Measurements from ENCODE around the gene FBXW8.

FBXW8 gene

GRCh38 chr12:116996093-116996492, 85.3 kb downstream of the FBXW8 start:
- no peak for DNase-seq (ENCODE audit: low spot score)

DNA sequence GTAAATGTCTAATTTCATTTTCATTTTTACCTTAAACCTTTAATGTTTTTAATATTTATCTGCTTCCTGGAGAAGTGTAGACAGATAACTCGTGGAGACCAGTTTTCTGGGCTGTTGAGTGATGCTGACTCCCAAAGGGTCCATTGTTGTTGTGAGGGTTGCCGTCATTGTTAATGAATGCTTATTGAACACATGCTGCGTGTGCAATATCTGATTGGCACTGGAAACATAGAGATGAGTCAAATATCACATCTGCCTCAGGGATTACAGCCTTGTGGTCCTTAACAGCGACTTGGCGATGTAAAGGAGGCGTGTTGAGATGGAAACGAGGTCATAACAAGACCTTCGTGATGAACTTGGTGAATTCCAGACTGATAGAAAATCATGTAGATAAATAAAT, 85.9 kb downstream of the FBXW8 start:
- no peak for DNase-seq (ENCODE audit: low spot score)

- DNase-seq (ENCODE audit: low spot score) = no peak
Measured at GRCh38 chr12:116999066-116999465, 88.3 kb downstream of the FBXW8 start.

DNA sequence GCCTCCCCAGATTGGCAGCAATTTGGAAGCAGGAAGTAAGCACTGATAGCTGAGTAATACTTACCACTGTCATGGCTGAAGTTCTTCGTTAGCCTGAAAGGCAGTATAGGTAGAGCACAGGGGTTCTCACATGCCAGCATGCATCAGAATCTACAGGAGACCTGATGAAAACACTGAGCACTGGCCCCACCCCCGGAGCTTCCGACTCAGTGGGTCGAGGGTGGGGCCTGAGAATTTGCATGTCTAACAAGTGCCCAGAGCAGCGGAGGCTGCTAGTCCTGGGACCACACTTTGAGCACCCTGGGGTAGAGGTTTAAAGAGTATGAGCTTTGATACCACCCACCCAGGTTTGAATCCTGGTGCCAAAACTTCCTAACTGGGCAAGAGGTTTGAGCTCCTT, 89.6 kb downstream of the FBXW8 start:
- no peak for DNase-seq (ENCODE audit: low spot score)

DNA sequence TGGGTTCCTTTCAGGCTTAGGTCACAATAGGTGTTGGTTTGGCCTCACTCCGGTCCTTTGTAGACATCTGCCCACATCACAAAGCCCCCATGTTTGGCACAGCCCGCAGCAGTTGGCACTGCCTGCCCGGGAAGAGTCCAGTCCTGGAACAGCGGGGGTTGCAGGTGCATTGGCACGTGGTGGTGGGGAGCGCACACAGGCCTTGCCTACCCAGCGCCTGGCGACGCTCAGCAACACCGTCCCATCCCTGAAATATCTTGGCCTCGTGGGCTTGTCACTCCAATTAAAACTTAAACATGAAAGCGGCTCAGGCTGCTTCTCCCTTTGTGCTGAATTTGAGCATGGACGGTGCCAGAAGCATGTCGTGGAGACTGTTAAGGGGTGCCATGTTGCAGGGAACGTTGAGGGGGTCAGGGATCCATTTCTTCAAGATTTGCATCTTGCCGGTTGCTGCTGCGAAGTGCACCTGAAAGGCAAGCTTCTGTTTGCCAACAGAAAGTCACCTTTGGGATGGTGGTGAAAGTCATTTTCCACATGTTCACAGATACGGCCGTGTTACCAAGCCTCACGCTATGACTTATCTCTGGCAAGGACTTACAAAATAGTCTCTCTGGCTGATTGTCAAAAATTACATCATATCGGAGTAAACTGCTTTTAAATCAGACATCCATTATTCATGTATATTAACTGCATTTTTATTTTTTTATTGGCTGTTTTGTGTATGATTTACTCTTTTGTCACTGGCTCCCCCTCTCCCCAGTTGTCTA, 91.5 kb downstream of the FBXW8 start:
- DNase-seq (ENCODE audit: low spot score) = no peak

DNA sequence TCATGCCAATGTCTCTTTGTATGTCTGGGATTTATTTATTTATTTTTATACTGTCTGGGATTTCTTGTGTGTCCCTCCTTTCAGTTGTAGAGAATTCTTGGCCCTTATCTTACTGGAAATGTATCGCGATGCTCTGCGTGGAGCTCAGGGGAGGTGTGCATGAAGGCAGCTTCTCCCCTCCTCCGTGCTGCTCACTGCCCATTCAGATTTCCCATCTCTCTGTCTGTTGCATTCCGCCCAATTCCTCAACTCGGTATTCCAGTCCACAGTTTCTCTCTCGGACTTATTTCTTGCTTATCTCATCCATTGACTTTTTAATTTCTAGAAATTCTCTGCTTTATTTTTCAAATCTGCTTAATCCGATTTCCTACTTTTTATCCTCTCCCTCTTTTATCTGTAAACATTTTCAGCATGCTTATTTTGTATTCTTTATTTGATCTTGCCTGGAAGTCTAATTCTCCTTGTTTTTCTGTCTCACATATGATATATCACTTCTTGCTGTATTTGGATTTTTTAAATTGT, 93.2 kb downstream of the FBXW8 start:
- DNase-seq (ENCODE audit: low spot score) = no peak

DNA sequence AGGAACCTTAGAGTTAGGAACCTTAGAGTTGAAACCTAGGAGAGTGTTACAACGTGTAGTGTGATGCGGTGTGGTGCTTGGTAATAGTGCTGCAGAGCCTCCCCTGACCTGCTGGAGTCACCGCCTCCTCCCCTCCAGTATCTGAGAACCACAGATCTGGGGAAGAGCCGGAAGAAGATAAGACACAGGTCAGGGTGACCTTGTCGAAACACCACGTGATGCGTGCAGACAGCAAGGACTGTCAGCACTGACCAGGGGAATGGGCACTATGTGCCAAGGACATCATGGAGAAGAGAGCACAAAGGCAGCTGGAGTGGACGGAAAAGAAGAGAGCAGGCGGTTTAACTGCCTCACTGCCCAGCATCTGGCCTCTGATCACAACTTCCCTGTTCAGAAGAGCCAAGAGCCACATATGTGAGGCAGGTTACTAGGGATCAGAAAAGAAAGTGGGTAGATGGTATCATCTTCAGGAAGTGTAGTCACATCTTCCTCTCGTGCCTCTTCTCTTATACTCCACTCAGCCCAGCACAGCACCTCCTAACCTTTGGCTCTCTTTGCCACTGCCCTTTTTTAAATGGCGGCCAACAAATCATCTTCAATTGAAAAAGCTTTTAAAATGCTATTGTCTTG, 94.8 kb downstream of the FBXW8 start:
- DNase-seq (ENCODE audit: low spot score) = no peak

DNA sequence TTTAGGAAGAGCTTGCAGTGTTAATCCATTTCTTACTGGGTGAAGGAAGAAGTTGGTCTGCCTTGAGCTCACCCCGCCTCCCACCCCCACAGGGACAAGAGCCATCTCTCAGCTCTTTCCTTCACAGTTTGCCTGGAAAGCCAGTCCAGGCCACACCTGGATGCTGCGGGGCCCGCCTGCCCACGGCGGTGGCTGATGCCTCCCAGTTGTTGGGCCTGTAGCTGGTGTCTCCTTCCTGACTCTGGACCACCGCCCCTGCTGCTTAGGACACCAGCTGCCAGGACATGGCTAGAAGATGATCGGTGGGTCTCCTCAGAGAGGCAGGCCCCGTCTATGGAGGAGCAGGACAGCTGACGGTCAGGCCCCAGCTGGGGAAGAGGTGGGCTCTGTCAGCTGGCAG, 95.6 kb downstream of the FBXW8 start:
- no peak for DNase-seq (ENCODE audit: low spot score)

DNA sequence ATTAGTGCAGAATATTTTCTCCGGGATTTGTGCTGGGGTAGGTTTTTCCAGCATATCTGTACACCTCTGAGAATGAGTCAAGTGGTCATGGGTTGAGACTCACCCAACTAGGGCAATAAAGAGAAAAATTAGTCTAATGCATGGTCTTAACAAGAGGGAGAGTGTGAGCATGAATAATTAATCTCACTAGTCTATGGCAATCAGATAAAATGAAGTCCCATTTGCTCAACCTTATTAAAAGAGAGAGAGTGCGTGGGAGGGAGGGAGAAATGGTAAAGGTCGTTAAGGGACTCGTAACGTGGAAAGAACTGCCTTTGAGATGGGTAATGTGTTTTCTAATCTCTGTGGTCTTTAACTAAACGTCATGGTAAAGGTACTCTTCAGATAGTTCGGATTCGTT, 96.8 kb downstream of the FBXW8 start:
- no peak for DNase-seq (ENCODE audit: low spot score)

GRCh38 chr12:117009759-117010158, 99.0 kb downstream of the FBXW8 start:
- no peak for DNase-seq (ENCODE audit: low spot score)

GRCh38 chr12:117010693-117011451, 100.1 kb downstream of the FBXW8 start:
- DNase-seq (ENCODE audit: low spot score) = no peak

- DNase-seq (ENCODE audit: low spot score) = peak; percentile 59
Measured at GRCh38 chr12:117011988-117012805, 101.4 kb downstream of the FBXW8 start.

DNA sequence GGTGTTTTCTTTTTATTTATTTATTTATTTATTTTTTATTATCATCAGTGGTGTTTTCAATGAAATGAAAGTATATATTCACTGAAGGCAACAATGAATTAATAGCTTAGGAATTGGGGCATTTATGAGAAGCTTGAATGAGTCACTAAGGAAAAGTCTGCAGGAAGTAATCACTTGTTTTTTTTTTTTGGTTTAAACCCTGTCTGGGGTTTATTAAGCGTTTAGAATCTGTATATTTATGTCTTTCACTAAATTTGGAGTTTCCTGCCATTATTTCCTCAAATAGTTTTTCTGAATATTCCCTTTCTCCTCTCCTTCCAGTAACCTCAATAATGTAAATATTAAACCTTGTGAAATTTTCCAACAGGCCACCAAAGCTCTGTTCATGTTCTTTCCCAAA, 103.0 kb downstream of the FBXW8 start:
- no peak for DNase-seq (ENCODE audit: low spot score)

DNA sequence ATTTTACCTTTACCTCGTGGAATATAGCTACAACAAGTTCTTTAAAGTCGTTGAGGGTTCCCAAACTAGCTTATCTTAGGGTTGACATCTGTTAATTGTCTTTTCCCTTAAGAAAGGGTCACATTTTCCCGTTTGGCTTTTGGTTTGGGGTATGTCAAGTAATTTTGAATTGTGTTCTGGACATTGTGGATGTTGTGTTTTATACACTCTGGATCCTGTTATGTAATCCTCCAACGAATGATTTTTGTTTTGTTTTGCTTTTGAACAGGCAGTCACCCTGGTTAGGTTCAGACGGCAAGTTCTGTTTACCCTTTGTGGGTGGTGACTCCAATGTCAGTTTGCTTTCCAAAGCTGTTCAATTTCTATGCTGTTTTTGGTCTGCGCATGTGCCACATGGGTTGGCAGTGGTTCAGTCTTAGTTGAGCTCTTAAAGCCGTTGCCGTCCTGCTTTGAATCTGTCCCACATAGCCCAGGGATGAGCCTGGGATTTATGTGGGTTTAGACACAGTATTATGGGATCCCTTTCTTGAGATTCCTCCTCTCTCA, 103.7 kb downstream of the FBXW8 start:
- DNase-seq (ENCODE audit: low spot score) = no peak

DNA sequence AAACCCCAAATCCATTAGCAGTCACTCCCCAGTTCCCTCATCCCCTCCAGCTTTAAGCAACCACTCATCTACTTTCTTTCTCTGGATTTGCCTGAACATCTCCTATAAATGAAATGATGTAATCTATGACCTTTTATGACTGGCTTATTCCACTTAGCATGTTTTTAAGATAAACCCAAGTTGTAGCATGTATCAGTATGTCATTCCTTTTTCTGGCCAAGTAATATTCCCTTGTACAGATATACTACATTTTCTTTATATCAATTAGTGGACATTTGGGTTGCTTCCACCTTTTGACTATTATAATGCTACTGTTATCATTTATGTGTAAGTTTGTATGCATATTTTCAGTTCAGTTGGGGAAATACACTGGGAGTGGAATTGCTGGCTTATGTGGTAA, 105.1 kb downstream of the FBXW8 start:
- no peak for DNase-seq (ENCODE audit: low spot score)

- no peak for DNase-seq (ENCODE audit: low spot score)
Measured at GRCh38 chr12:117017807-117018206, 107.1 kb downstream of the FBXW8 start.

DNA sequence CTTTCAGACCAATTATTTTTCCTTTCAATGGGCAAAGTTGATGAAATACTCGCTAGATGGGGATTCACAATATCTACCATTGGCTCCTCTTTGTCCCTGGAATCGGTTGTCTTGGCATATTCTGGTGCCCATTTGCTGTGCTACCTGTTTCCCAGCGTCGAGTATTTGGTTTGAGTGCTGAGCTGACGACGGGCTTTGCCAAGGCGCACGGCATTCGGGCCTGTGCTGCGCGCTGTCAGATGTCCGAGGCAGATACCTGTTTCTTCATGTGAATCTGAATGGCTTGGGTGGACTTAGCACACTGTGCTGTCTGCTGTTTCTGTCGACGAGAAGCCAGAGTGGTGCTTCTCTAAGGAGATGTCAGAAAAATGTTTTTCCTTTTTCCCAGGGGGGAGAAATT, 107.5 kb downstream of the FBXW8 start:
- no peak for DNase-seq (ENCODE audit: low spot score)

DNA sequence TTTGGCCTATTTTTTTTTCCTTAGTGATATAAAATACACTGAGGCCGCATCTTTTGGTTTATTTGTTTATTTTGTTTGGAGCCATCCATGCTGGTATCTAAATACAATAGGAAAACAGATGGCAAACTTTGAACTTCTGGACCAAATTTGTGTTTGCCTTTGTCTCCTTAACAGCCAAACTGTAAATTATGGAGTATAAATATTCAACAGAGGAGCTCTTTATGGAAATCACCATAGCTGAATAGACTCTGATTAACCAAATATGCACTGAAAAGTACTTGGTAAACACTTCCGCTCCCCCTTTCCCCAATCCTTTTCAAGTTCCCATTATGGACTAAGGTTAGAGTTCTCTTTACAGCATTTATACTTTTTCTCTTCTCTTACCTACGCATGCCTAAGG, 107.9 kb downstream of the FBXW8 start:
- no peak for DNase-seq (ENCODE audit: low spot score)

DNA sequence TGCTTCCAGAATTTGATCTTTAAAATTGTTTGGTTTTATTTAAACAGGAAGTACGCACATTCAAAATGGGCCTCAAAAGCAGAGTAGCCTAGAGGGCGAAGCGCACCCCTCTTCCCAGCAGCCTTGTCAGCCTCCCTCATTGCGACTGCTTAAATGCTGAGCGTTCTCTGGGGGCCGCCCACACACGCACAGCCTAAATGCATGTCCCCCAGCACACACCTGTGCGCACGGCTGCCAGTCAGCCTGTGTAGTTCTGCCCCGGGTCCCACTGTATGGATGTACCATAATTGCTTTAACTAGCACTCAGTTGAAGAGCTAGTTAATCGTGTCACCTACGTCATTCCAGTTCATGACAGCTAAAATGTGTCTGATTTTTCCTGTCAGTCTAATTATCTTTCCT, 109.1 kb downstream of the FBXW8 start:
- DNase-seq (ENCODE audit: low spot score) = no peak

DNA sequence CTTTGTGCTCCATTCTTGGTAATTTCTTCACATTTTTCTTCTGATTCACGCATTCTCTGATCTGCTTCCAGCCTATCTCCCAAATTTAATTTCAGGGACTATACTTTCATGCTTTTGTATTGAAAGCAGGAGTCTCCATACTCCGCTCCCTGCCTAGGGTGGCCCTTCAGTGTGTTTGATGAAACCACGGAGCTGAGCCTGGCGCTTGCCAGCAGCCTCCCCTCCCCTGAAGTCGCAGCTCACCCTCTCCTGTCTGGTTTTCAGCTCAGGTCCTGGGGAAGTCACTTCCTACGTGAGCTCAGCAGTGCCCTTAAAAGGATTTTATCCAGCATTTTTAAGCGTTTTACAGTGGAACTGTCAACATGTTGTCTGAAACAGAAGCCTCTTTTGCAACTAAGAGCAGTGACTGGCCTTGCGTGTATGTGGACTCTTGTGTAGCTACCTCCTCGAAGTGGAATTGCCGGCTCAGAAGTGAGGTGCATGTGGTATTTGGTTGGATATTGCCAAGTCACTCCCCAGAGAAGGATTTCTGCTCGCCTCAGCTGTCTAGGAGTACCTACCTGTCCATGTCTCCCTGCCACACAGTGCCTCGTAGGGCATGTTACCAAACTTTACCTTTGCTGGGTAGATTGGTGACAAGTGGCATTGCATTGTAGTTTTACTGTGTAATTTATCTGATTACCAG, 109.9 kb downstream of the FBXW8 start:
- DNase-seq (ENCODE audit: low spot score) = no peak

GRCh38 chr12:117022465-117022864, 111.7 kb downstream of the FBXW8 start:
- DNase-seq (ENCODE audit: low spot score) = no peak

Data from AG08395 (cell line).